Naive thymus-derived CD4-positive, alpha-beta T cell (primary cell): ENCODE measurements around the gene CWC27. TPM values are rescaled to one million over a fixed set of nuclear protein-coding genes. Genes with fewer than 3 reads are reported as not detected.

ENCODE experiments used
- ATAC-seq: fragments of 150-1000 bp; cut with Tn5 transposase; 2 replicates; pipeline ENCODE4 v1.10.0; 2021; ENCODE audit warnings: mild to moderate bottlenecking, moderate library complexity
- CTCF ChIA-PET: fragments of 350-600 bp; sonication (Branson Sonifier 250); formaldehyde crosslinking; loops from one replicate; lab custom pipeline; 2021; ENCODE audit warnings: antibody characterized with exemption; lab: Charles Lee
- POLR2A ChIA-PET: fragments of 350-600 bp; sonication (Branson Sonifier 250); formaldehyde crosslinking; loops from one replicate; lab custom pipeline; 2021; ENCODE audit warnings: antibody characterized with exemption, inconsistent platforms; lab: Charles Lee
- DNase-seq, 9 donors: peaks; one replicate each; pipeline versions ENCODE4 v3.0.0 to v3.0.0-alpha.2; 2020 to 2022; ENCODE audit warnings: mixed read lengths in 1 of 9
- H3K27ac ChIP-seq: one replicate; pipeline ENCODE4 v1.7.0; 2013; ENCODE audit warnings: mild to moderate bottlenecking, low read depth, low read length, moderate library complexity
- H3K27me3 ChIP-seq, 2 donors: one replicate each; pipeline ENCODE4 v1.7.0; 2013; ENCODE audit warnings: low read length in 2 of 2, mild to moderate bottlenecking in 2 of 2, moderate library complexity in 2 of 2; ENCODE audit not compliant: control insufficient read depth in 2 of 2, insufficient read depth in 2 of 2
- H3K36me3 ChIP-seq, 3 experiments: 1 replicate in 2 of 3; 2 replicates in 1 of 3; pipeline ENCODE4 v1.7.0; 2013; ENCODE audit warnings: low read length in 3 of 3, mild to moderate bottlenecking in 3 of 3, moderate library complexity in 1 of 3; ENCODE audit not compliant: insufficient read depth in 3 of 3, control insufficient read depth in 2 of 3
- H3K4me1 ChIP-seq, 2 donors: one replicate each; pipeline ENCODE4 v1.7.0; 2013; ENCODE audit warnings: low read length in 2 of 2, mild to moderate bottlenecking in 2 of 2, moderate library complexity in 1 of 2; ENCODE audit not compliant: control insufficient read depth in 2 of 2, insufficient read depth in 2 of 2
- H3K4me3 ChIP-seq: 2 replicates; pipeline ENCODE4 v1.7.0; 2013; ENCODE audit warnings: mild to moderate bottlenecking, low read length
- H3K9me3 ChIP-seq, 3 experiments: 1 replicate in 2 of 3; 2 replicates in 1 of 3; pipeline ENCODE4 v1.7.0; 2013; ENCODE audit warnings: low read length in 3 of 3; ENCODE audit not compliant: control insufficient read depth in 2 of 3
- H3K27ac Mint-ChIP-seq, 9 donors: one replicate each; pipeline ENCODE4 v1.8.0; 2020 to 2022; ENCODE audit warnings: mixed read lengths in 9 of 9, mild to moderate bottlenecking in 8 of 9, moderate library complexity in 5 of 9, inconsistent platforms in 2 of 9
- H3K27me3 Mint-ChIP-seq, 5 donors: one replicate each; pipeline ENCODE4 v1.8.0; 2021 to 2022; ENCODE audit warnings: mixed read lengths in 5 of 5, mild to moderate bottlenecking in 1 of 5
- H3K36me3 Mint-ChIP-seq, 5 donors: one replicate each; pipeline ENCODE4 v1.8.0; 2020 to 2022; ENCODE audit warnings: mixed read lengths in 5 of 5, mild to moderate bottlenecking in 3 of 5, inconsistent platforms in 1 of 5
- H3K4me1 Mint-ChIP-seq, 7 donors: one replicate each; pipeline ENCODE4 v1.8.0; 2020 to 2022; ENCODE audit warnings: mixed read lengths in 7 of 7, mild to moderate bottlenecking in 3 of 7, inconsistent platforms in 1 of 7
- H3K4me3 Mint-ChIP-seq, 10 donors: one replicate each; pipeline ENCODE4 v1.8.0; 2020 to 2022; ENCODE audit warnings: mild to moderate bottlenecking in 10 of 10, mixed read lengths in 10 of 10, moderate library complexity in 6 of 10, inconsistent platforms in 2 of 10
- H3K9me3 Mint-ChIP-seq, 11 donors: one replicate each; pipeline ENCODE4 v1.8.0; 2020 to 2022; ENCODE audit warnings: mixed read lengths in 11 of 11, mild to moderate bottlenecking in 4 of 11, inconsistent platforms in 1 of 11, moderate library complexity in 1 of 11
- intact Hi-C, 2 donors: fragments of 100-400 bp; cut with micrococcal nuclease; formaldehyde crosslinking; loops; one replicate each; pipeline ENCODE4 v1.15.1; 2023
- polyA plus RNA-seq, 2 donors: library from polyadenylated mRNA; unstranded; fragments of 300-500 nt; fragmentation: Illumina TruSeq; gene quantifications; one replicate each; pipeline ENCODE4 v1.2.3, GENCODE V29; 2021
- total RNA-seq, 6 experiments: library from RNA in 5 of 6; stranded (reverse) in 5 of 6; gene quantifications; 1 replicate in 5 of 6; 2 replicates in 1 of 6; pipeline ENCODE4 v1.2.3 and lab custom pipeline; 2021 to 2026

Gene CWC27
- total and polyA plus RNA-seq, 7 experiments from 2014 or later, result 17.8 to 41.8 (median 21.1) TPM

GRCh38 chr5:64765804-64766504 lies 2.8 kb upstream of the CWC27 start:
- Mint-ChIP-seq H3K27ac (peak overlapping the region in 3 of 9 donors; percentile 16 to 83 (median 38)), H3K4me3 (peak overlapping the region in 6 of 10 donors; percentile 2 to 75 (median 23)), H3K36me3 (peaks cover 4 to 11% (median 5%) of the 10 kb centered on the region in 5 donors), H3K27me3 (no peaks in the 10 kb centered on the region), H3K4me1 (peaks cover 26 to 65% (median 61%) of the 10 kb centered on the region in 7 donors), H3K9me3 (no peaks in the 10 kb centered on the region)
- POLR2A ChIA-PET, result no interaction called here
- intact Hi-C loops, result loop anchor here in 1 of 2 donors (5.0 kb wide), 4 partner anchors 129 to 1376 kb away; partner anchors contain the start of genes ERBIN, NLN, SGTB and SREK1
- peaks cover 0 to 11% (median 0%) of the 10 kb centered on the region in 3 experiments for H3K36me3 ChIP-seq
- CTCF ChIA-PET, result interaction anchor here (0.6 kb wide), 1 partner anchor 47 kb away, joined by 3 read pairs; no protein-coding TSS in a partner anchor
- H3K4me3 ChIP-seq, result no peak overlapping the region
- no peaks in the 10 kb centered on the region for H3K9me3 ChIP-seq
- no peak for ATAC-seq
- H3K27me3 ChIP-seq, result no peaks in the 10 kb centered on the region
- no peak overlapping the region for H3K27ac ChIP-seq
- peaks cover 21 to 36% of the 10 kb centered on the region in 2 donors for H3K4me1 ChIP-seq
- DNase-seq, result no peak

GRCh38 chr5:64766941-64767340 lies 1.8 kb upstream of the CWC27 start:
- peaks cover 0 to 11% (median 0%) of the 10 kb centered on the region in 3 experiments for H3K36me3 ChIP-seq
- H3K9me3 Mint-ChIP-seq, result no peaks in the 10 kb centered on the region
- POLR2A ChIA-PET, result no interaction called here
- peaks cover 4 to 11% (median 5%) of the 10 kb centered on the region in 5 donors for H3K36me3 Mint-ChIP-seq
- H3K27me3 Mint-ChIP-seq, result no peaks in the 10 kb centered on the region
- DNase-seq (no peak), ATAC-seq (no peak)
- no peaks in the 10 kb centered on the region for H3K9me3 ChIP-seq
- peak overlapping the region; percentile 90 for H3K4me3 ChIP-seq
- no peak overlapping the region for H3K27ac ChIP-seq
- CTCF ChIA-PET, result no interaction called here
- H3K27me3 ChIP-seq, result no peaks in the 10 kb centered on the region
- peak overlapping the region; percentile 94 to 100 (median 99) for H3K4me3 Mint-ChIP-seq
- H3K4me1 ChIP-seq, result peaks cover 21 to 37% of the 10 kb centered on the region in 2 donors
- intact Hi-C loops, result loop anchor here in 1 of 2 donors (5.0 kb wide), 4 partner anchors 130 to 1375 kb away; partner anchors contain the start of genes ERBIN, NLN, SGTB and SREK1
- H3K27ac Mint-ChIP-seq, result peak overlapping the region in 5 of 9 donors; percentile 36 to 100 (median 83)
- peaks cover 28 to 71% (median 68%) of the 10 kb centered on the region in 7 donors for H3K4me1 Mint-ChIP-seq

- Mint-ChIP-seq H3K27ac (peak overlapping the region; percentile 96 to 100 (median 98)), H3K27me3 (no peaks in the 10 kb centered on the region), H3K9me3 (no peaks in the 10 kb centered on the region), H3K4me3 (peak overlapping the region; percentile 94 to 100 (median 99)), H3K4me1 (peaks cover 29 to 73% (median 70%) of the 10 kb centered on the region in 7 donors), H3K36me3 (peaks cover 4 to 11% (median 5%) of the 10 kb centered on the region in 5 donors)
- CTCF ChIA-PET, result interaction anchor here (0.6 to 1.0 kb wide), 2 partner anchors 11 to 129 kb away, joined by 3 read pairs; no protein-coding TSS in a partner anchor
- Histone ChIP-seq H3K4me1 (peaks cover 21 to 37% of the 10 kb centered on the region in 2 donors), H3K27me3 (no peaks in the 10 kb centered on the region), H3K27ac (peak overlapping the region; percentile 88), H3K9me3 (no peaks in the 10 kb centered on the region), H3K4me3 (peak overlapping the region; percentile 90), H3K36me3 (peaks cover 0 to 11% (median 0%) of the 10 kb centered on the region in 3 experiments)
- POLR2A ChIA-PET, result interaction anchor here (0.7 to 2.0 kb wide), 5 partner anchors 9 to 858 kb away, joined by 3 to 10 read pairs (median 3); partner anchors contain the start of genes CENPK, PPWD1, SHLD3 and TRAPPC13
- ATAC-seq (peak; percentile 15), DNase-seq (no peak)
- intact Hi-C loops, result loop anchor here (1.0 to 5.0 kb wide), 11 partner anchors 16 to 1374 kb away; partner anchors contain the start of genes CENPK (in 2 of the 2), PPWD1 (in 2 of the 2), TRIM23 (in 2 of the 2) and ERBIN (in 1 of the 2)
Observed at GRCh38 chr5:64767959-64768357, 772 bp upstream of the CWC27 start.

- Histone ChIP-seq H3K4me1 (peaks cover 21 to 37% of the 10 kb centered on the region in 2 donors), H3K4me3 (peak overlapping the region; percentile 90), H3K27ac (no peak overlapping the region), H3K27me3 (no peaks in the 10 kb centered on the region), H3K9me3 (no peaks in the 10 kb centered on the region), H3K36me3 (peaks cover 0 to 6% (median 0%) of the 10 kb centered on the region in 3 experiments)
- peak overlapping the region; percentile 94 to 100 (median 99) for H3K4me3 Mint-ChIP-seq
- DNase-seq (no peak), ATAC-seq (no peak)
- peaks cover 36 to 80% (median 74%) of the 10 kb centered on the region in 7 donors for H3K4me1 Mint-ChIP-seq
- H3K27ac Mint-ChIP-seq, result peak overlapping the region in 6 of 9 donors; percentile 97 to 100 (median 98)
- ChIA-PET POLR2A (interaction anchor here (1.0 to 2.0 kb wide), 4 partner anchors 15 to 856 kb away, joined by 3 to 10 read pairs (median 6); partner anchors contain the start of genes CENPK, PPWD1, SHLD3 and TRAPPC13), CTCF (interaction anchor here (2.0 kb wide), 1 partner anchor 713 kb away, joined by 5 read pairs; no protein-coding TSS in a partner anchor)
- peaks cover 0 to 7% (median 3%) of the 10 kb centered on the region in 5 donors for H3K36me3 Mint-ChIP-seq
- H3K9me3 Mint-ChIP-seq, result no peaks in the 10 kb centered on the region
- intact Hi-C loops, result loop anchor here in 1 of 2 donors (5.0 kb wide), 4 partner anchors 133 to 1372 kb away; partner anchors contain the start of genes ERBIN, NLN, SGTB and SREK1
- no peaks in the 10 kb centered on the region for H3K27me3 Mint-ChIP-seq
Observed at GRCh38 chr5:64769855-64770254, 1.1 kb downstream of the CWC27 start.

GRCh38 chr5:64771736-64772135 lies 3.0 kb downstream of the CWC27 start:
- H3K4me3 Mint-ChIP-seq, result no peak overlapping the region
- peaks cover 0 to 16% (median 8%) of the 10 kb centered on the region in 5 donors for H3K36me3 Mint-ChIP-seq
- H3K4me1 Mint-ChIP-seq, result peaks cover 29 to 73% (median 62%) of the 10 kb centered on the region in 7 donors
- no peak for DNase-seq
- intact Hi-C loops, result no loop called here
- no peaks in the 10 kb centered on the region for H3K27me3 ChIP-seq
- ATAC-seq, result no peak
- H3K4me1 ChIP-seq, result peaks cover 21 to 29% of the 10 kb centered on the region in 2 donors
- H3K27me3 Mint-ChIP-seq, result no peaks in the 10 kb centered on the region
- no peaks in the 10 kb centered on the region for H3K9me3 ChIP-seq
- H3K9me3 Mint-ChIP-seq, result no peaks in the 10 kb centered on the region
- CTCF ChIA-PET, result no interaction called here
- POLR2A ChIA-PET, result no interaction called here
- no peak overlapping the region for H3K27ac Mint-ChIP-seq
- peaks cover 0 to 18% (median 0%) of the 10 kb centered on the region in 3 experiments for H3K36me3 ChIP-seq
- no peak overlapping the region for H3K27ac ChIP-seq
- no peak overlapping the region for H3K4me3 ChIP-seq

GRCh38 chr5:64773533-64773932 lies 4.8 kb downstream of the CWC27 start:
- ATAC-seq, result no peak
- no peak overlapping the region for H3K27ac Mint-ChIP-seq
- Histone ChIP-seq H3K27ac (no peak overlapping the region), H3K27me3 (no peaks in the 10 kb centered on the region), H3K36me3 (peaks cover 0 to 18% (median 0%) of the 10 kb centered on the region in 3 experiments), H3K4me1 (peaks cover 10 to 18% of the 10 kb centered on the region in 2 donors), H3K9me3 (no peaks in the 10 kb centered on the region), H3K4me3 (no peak overlapping the region)
- H3K4me3 Mint-ChIP-seq, result no peak overlapping the region
- DNase-seq, result no peak
- POLR2A ChIA-PET, result no interaction called here
- H3K27me3 Mint-ChIP-seq, result no peaks in the 10 kb centered on the region
- H3K4me1 Mint-ChIP-seq, result peaks cover 19 to 66% (median 50%) of the 10 kb centered on the region in 7 donors
- intact Hi-C loops, result no loop called here
- no peaks in the 10 kb centered on the region for H3K9me3 Mint-ChIP-seq
- peaks cover 0 to 16% (median 7%) of the 10 kb centered on the region in 5 donors for H3K36me3 Mint-ChIP-seq
- CTCF ChIA-PET, result no interaction called here
